ENCODE data around the gene C1orf116. TPM values are rescaled to one million over a fixed set of nuclear protein-coding genes. Genes with fewer than 3 reads are reported as not detected.

The C1orf116 gene
- polyA plus RNA-seq, 6 donors from 2014 or later: 0.08 to 2.3 (median 0.12) TPM; not detected in 2

GRCh38 chr1:206974140-206974539, 58.4 kb downstream of the C1orf116 start:
- H3K27ac Mint-ChIP-seq: no peak overlapping the region
- ATAC-seq (ENCODE audit: low read depth in 2 of 2): no peak

GRCh38 chr1:206972728-206973127, 59.8 kb downstream of the C1orf116 start:
- Mint-ChIP-seq H3K9me3 (no peaks in the 10 kb centered on the region), H3K27ac (no peak overlapping the region), H3K4me1 (peaks cover 2 to 16% (median 9%) of the 10 kb centered on the region in 3 donors), H3K4me3 (no peak overlapping the region), H3K36me3 (no peaks in the 10 kb centered on the region), H3K27me3 (peaks cover 5 to 21% (median 17%) of the 10 kb centered on the region in 3 donors)
- DNase-seq (no peak), ATAC-seq (ENCODE audit: low read depth in 2 of 2) (no peak)

More at GRCh38 chr1:206974140-206974539, 58.4 kb downstream of the C1orf116 start:
- Mint-ChIP-seq H3K9me3 (no peaks in the 10 kb centered on the region), H3K4me1 (peaks cover 0 to 8% (median 3%) of the 10 kb centered on the region in 3 donors), H3K4me3 (no peak overlapping the region), H3K36me3 (no peaks in the 10 kb centered on the region), H3K27me3 (peaks cover 5 to 21% (median 17%) of the 10 kb centered on the region in 3 donors)
- DNase-seq: no peak

- DNase-seq (no peak), ATAC-seq (ENCODE audit: low read depth in 2 of 2) (no peak)
- H3K4me1 Mint-ChIP-seq: peaks cover 8 to 24% (median 20%) of the 10 kb centered on the region in 3 donors
- no peak overlapping the region for H3K27ac Mint-ChIP-seq
- no peaks in the 10 kb centered on the region for H3K9me3 Mint-ChIP-seq
- no peak overlapping the region for H3K4me3 Mint-ChIP-seq
- peaks cover 5 to 21% (median 17%) of the 10 kb centered on the region in 3 donors for H3K27me3 Mint-ChIP-seq
- no peaks in the 10 kb centered on the region for H3K36me3 Mint-ChIP-seq
Measured at GRCh38 chr1:206971029-206971655, 61.4 kb downstream of the C1orf116 start.

GRCh38 chr1:206970446-206970845, 62.1 kb downstream of the C1orf116 start, which contains the start of gene FCAMR:
FCAMR (minus strand) TSS chr1:206970460; CDS start chr1:206970125, 335 bp downstream.
- H3K9me3 Mint-ChIP-seq: no peaks in the 10 kb centered on the region
- peaks cover 5 to 21% (median 17%) of the 10 kb centered on the region in 3 donors for H3K27me3 Mint-ChIP-seq
- no peaks in the 10 kb centered on the region for H3K36me3 Mint-ChIP-seq
- H3K4me3 Mint-ChIP-seq: no peak within 1 kb of the TSS
- H3K27ac Mint-ChIP-seq: peak within 1 kb of the TSS in 1 of 6 donors; percentile 38
- H3K4me1 Mint-ChIP-seq: peaks cover 8 to 24% (median 20%) of the 10 kb centered on the region in 3 donors
- no peak for ATAC-seq (ENCODE audit: low read depth in 2 of 2)
- no peak for DNase-seq

- H3K4me3 Mint-ChIP-seq: no peak overlapping the region
- H3K9me3 Mint-ChIP-seq: no peaks in the 10 kb centered on the region
- peaks cover 5 to 21% (median 17%) of the 10 kb centered on the region in 3 donors for H3K27me3 Mint-ChIP-seq
- ATAC-seq (ENCODE audit: low read depth in 2 of 2): no peak
- H3K36me3 Mint-ChIP-seq: no peaks in the 10 kb centered on the region
- DNase-seq: no peak
- H3K27ac Mint-ChIP-seq: no peak overlapping the region
- H3K4me1 Mint-ChIP-seq: peaks cover 8 to 24% (median 20%) of the 10 kb centered on the region in 3 donors
Measured at GRCh38 chr1:206969090-206969489, 63.5 kb downstream of the C1orf116 start.

Other genes starting within 250 kb of the C1orf116 start
- not detected for gene IL20, start 167.1 kb downstream of the C1orf116 start, polyA plus RNA-seq (ENCODE audit: low read depth in 6 of 6)
- 10 to 100 TPM; 44.1 to 94.5 (median 57.5) TPM for gene IL24, start 135.3 kb downstream of the C1orf116 start, polyA plus RNA-seq (ENCODE audit: low read depth in 6 of 6)
- 1,000 to 10,000 TPM; 1,550 to 2,548 (median 1,723) TPM for gene FCMR, start 110.8 kb downstream of the C1orf116 start, polyA plus RNA-seq (ENCODE audit: low read depth in 6 of 6)
- gene PIGR, start 86.3 kb downstream of the C1orf116 start, polyA plus RNA-seq (ENCODE audit: low read depth in 6 of 6): under 1 TPM; 0.05 to 0.84 (median 0.64) TPM
- not detected for gene FCAMR, start 62.3 kb downstream of the C1orf116 start, polyA plus RNA-seq (ENCODE audit: low read depth in 6 of 6)
- 1 to 10 TPM; 1.3 to 3.5 (median 1.8) TPM for gene YOD1, start 18.5 kb upstream of the C1orf116 start, polyA plus RNA-seq (ENCODE audit: low read depth in 6 of 6)
- gene PFKFB2, start 20.5 kb upstream of the C1orf116 start, polyA plus RNA-seq (ENCODE audit: low read depth in 6 of 6): 1 to 10 TPM; 2.5 to 8.2 (median 6.1) TPM
- gene C4BPB, start 56.1 kb upstream of the C1orf116 start, polyA plus RNA-seq (ENCODE audit: low read depth in 6 of 6): under 1 TPM in 1 of 6 donors, not detected in 5; 0.23 TPM
- gene C4BPA, start 71.5 kb upstream of the C1orf116 start, polyA plus RNA-seq (ENCODE audit: low read depth in 6 of 6): not detected

Measured in naive B cell (primary cell).